Liver (tissue), 9 donors: ENCODE measurements around the gene COL4A1. TPM values are rescaled to one million over a fixed set of nuclear protein-coding genes. Genes with fewer than 3 reads are reported as not detected.
A peak's percentile ranks its signal among the peaks of the same experiment; 100 is the strongest.

Experiments used
- DNase-seq: peaks from one replicate; pipeline ENCODE4 v3.0.0-alpha.2; 2017; ENCODE audit warnings: low spot score
- H3K27ac ChIP-seq, 2 donors: one replicate each; pipeline ENCODE4 v1.7.0; 2013; ENCODE audit warnings: inconsistent platforms in 2 of 2, low read length in 2 of 2, control low read depth in 1 of 2, low read depth in 1 of 2, mild to moderate bottlenecking in 1 of 2
- H3K27me3 ChIP-seq, 4 donors: one replicate each; pipeline versions ENCODE4 v1.6.1 to v1.7.0; 2013; ENCODE audit warnings: low read length in 3 of 4, inconsistent platforms in 1 of 4, mild to moderate bottlenecking in 1 of 4, moderate library complexity in 1 of 4; ENCODE audit not compliant: control insufficient read depth in 4 of 4, insufficient read depth in 4 of 4
- H3K36me3 ChIP-seq, 4 donors: one replicate each; pipeline versions ENCODE4 v1.6.1 to v1.7.0; 2013; ENCODE audit warnings: low read length in 3 of 4, mild to moderate bottlenecking in 3 of 4, low read depth in 1 of 4, moderate library complexity in 1 of 4; ENCODE audit not compliant: control insufficient read depth in 4 of 4, insufficient read depth in 3 of 4
- H3K4me1 ChIP-seq, 4 donors: one replicate each; pipeline versions ENCODE4 v1.6.1 to v1.7.0; 2013; ENCODE audit warnings: low read length in 3 of 4, mild to moderate bottlenecking in 3 of 4, moderate library complexity in 1 of 4; ENCODE audit not compliant: control insufficient read depth in 4 of 4, insufficient read depth in 4 of 4
- H3K4me3 ChIP-seq, 3 donors: one replicate each; pipeline versions ENCODE4 v1.6.1 to v1.7.0; 2013; ENCODE audit warnings: low read length in 3 of 3, control low read depth in 1 of 3, low read depth in 1 of 3, mild to moderate bottlenecking in 1 of 3
- H3K9ac ChIP-seq, 2 donors: one replicate each; pipeline ENCODE4 v1.7.0; 2013; ENCODE audit warnings: low read length in 2 of 2, mild to moderate bottlenecking in 2 of 2, moderate library complexity in 2 of 2, control low read depth in 1 of 2, low read depth in 1 of 2
- H3K9me3 ChIP-seq, 4 donors: one replicate each; pipeline versions ENCODE4 v1.6.1 to v1.7.0; 2013; ENCODE audit warnings: low read length in 3 of 4; ENCODE audit not compliant: control insufficient read depth in 4 of 4
- ATF3 ChIP-seq: IDR thresholded peaks from 2 replicates; pipeline ENCODE4 v1.6.1; 2016; ENCODE audit warnings: antibody characterized with exemption
- CTCF ChIP-seq: fragments of 150-350 bp; IDR thresholded peaks from 2 replicates; pipeline ENCODE4 v1.5.1; 2017; ENCODE audit warnings: improper control_type of control experiment, low read depth, low read length; ENCODE audit not compliant: missing input control
- EGR1 ChIP-seq, 2 donors: IDR thresholded peaks; 2 replicates each; pipeline ENCODE4 v1.6.1; 2016 to 2018; ENCODE audit warnings: antibody characterized with exemption in 2 of 2, low read depth in 2 of 2
- FOXA1 ChIP-seq: IDR thresholded peaks from 2 replicates; pipeline ENCODE4 v1.6.1; 2016; ENCODE audit warnings: antibody characterized with exemption
- FOXA2 ChIP-seq: IDR thresholded peaks from 2 replicates; pipeline ENCODE4 v1.6.1; 2016; ENCODE audit warnings: antibody characterized with exemption
- GABPA ChIP-seq, 2 donors: IDR thresholded peaks in 1 of 2; conservative IDR thresholded peaks in 1 of 2; 2 replicates each; pipeline ENCODE4 v1.6.1; 2016; ENCODE audit warnings: antibody characterized with exemption in 2 of 2, mild to moderate bottlenecking in 1 of 2, moderate library complexity in 1 of 2
- HNF4A ChIP-seq, 2 donors: conservative IDR thresholded peaks; 2 replicates each; pipeline ENCODE4 v1.6.1; 2016; ENCODE audit warnings: antibody characterized with exemption in 2 of 2, mild to moderate bottlenecking in 2 of 2
- MAX ChIP-seq: IDR thresholded peaks from 2 replicates; pipeline ENCODE4 v1.6.1; 2016; ENCODE audit warnings: antibody characterized with exemption
- NR2F2 ChIP-seq: IDR thresholded peaks from 2 replicates; pipeline ENCODE4 v1.6.1; 2016; ENCODE audit warnings: antibody characterized with exemption
- RAD21 ChIP-seq, 2 donors: IDR thresholded peaks; 2 replicates each; pipeline ENCODE4 v1.6.1; 2016; ENCODE audit warnings: antibody characterized with exemption in 2 of 2, mild to moderate bottlenecking in 2 of 2
- REST ChIP-seq: IDR thresholded peaks from 2 replicates; pipeline ENCODE4 v1.6.1; 2016; ENCODE audit warnings: antibody characterized with exemption, mild to moderate bottlenecking
- RXRA ChIP-seq, 2 donors: IDR thresholded peaks; 2 replicates each; pipeline ENCODE4 v1.6.1; 2017 to 2018; ENCODE audit warnings: antibody characterized with exemption in 2 of 2, mild to moderate bottlenecking in 1 of 2
- SP1 ChIP-seq: IDR thresholded peaks from 2 replicates; pipeline ENCODE4 v1.6.1; 2018; ENCODE audit warnings: antibody characterized with exemption, mild to moderate bottlenecking
- YY1 ChIP-seq: IDR thresholded peaks from 2 replicates; pipeline ENCODE4 v1.6.1; 2016; ENCODE audit warnings: antibody characterized with exemption, mild to moderate bottlenecking
- ZBTB33 ChIP-seq: IDR thresholded peaks from 2 replicates; pipeline ENCODE4 v1.6.1; 2016; ENCODE audit warnings: antibody characterized with exemption
- WGBS: extraction: QIAGEN DNeasy Blood & Tissue Kit; methylation state at CpG from one replicate; pipeline ENCODE4 v1.1.7; 2013; 5-methylcytosine and 5-hydroxymethylcytosine counted together
- polyA plus RNA-seq, 2 donors: library from polyadenylated mRNA; stranded (reverse) in 1 of 2; unstranded in 1 of 2; fragments of 200-250 nt in 1 of 2; fragments of >200 nt in 1 of 2; fragmentation: Nextera tagmentation in 1 of 2; extraction: Ambion mirVana in 1 of 2; gene quantifications; one replicate each; pipeline versions ENCODE4 v1.2.1 to v1.2.3, GENCODE V29; 2013 to 2015
- total RNA-seq, 2 donors: library from RNA; depleted of rRNA; stranded (reverse); fragments of >200 nt; gene quantifications; one replicate each; pipeline ENCODE4 v1.2.3, GENCODE V29; 2014
- donor health status: healthy.
- donor health status: healthy.
- donor health status: healthy.
- donor health status: healthy.
- donor health status: healthy.

The COL4A1 gene
- total and polyA plus RNA-seq, 4 donors, result 5.0 to 68.5 (median 37.9) TPM

- Histone ChIP-seq H3K4me3 (no peak overlapping the region), H3K9ac (no peak overlapping the region), H3K36me3 (no peaks in the 10 kb centered on the region), H3K27ac (no peak overlapping the region), H3K27me3 (no peaks in the 10 kb centered on the region), H3K9me3 (no peaks in the 10 kb centered on the region), H3K4me1 (peaks cover 3 to 16% (median 5%) of the 10 kb centered on the region in 4 donors)
- WGBS, result 54% methylated on average over 10 of the region's 10 CpGs
- TF ChIP-seq NR2F2 (no peak), HNF4A (conservative IDR thresholded peaks at IDR 0.05) (no peak), GABPA (IDR thresholded peaks at IDR 0.05 in 1 of 2, conservative IDR thresholded peaks at IDR 0.05 in 1 of 2) (no peak), FOXA1 (no peak), CTCF (no peak), SP1 (no peak), ZBTB33 (no peak), REST (no peak), YY1 (no peak), FOXA2 (no peak), RXRA (IDR thresholded peaks at IDR 0.05) (no peak), EGR1 (IDR thresholded peaks at IDR 0.05; ENCODE audit: low read depth in 2 of 2) (no peak), ATF3 (no peak)
- no peak for DNase-seq
Observed at GRCh38 chr13:110109140-110109783, 197.7 kb downstream of the COL4A1 start.

DNA sequence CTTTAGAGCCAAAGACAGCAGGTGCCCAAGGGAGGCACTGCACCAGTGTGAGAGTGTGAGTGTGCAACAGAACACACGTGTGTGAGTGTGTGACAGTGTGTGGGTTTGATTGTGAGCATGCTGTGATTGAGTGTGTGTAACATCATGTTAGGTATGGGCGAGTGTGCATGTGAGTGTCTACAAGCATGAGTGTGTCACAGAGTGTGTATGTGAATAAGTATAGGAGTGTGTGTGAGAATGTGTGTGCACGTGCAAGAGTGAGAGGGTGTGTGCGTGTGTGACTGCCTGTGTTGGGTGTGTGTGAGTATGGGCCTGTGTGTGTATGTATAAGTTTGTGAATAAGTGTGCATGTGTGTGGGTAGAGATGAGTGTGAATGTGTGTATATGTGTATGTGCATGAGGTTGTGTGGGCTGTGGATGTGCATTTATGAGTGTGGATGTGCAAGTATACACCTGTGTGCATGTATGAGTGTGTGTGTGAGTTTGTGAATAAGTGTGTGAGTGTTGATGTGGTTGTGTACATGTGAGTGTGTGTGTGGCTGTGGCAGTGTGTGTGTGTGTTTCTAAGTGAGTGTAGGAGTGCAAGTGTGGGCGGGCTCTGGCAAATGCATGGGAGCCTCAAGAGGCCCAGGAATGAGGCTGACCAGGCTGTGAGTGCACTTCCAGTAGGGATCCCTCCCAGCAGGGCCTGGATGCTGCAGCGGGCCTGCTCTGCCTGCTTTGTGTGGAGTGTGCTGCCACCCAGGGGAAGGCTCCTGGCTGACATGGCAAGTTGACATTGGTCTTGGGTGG lies 198.4 kb downstream of the COL4A1 start:
- H3K27ac ChIP-seq, result no peak overlapping the region
- WGBS, result 77% methylated on average over 6 of the region's 6 CpGs

More for the DNA sequence above, 198.4 kb downstream of the COL4A1 start:
- no peak overlapping the region for H3K9ac ChIP-seq
- no peak for TF ChIP-seq ZBTB33
- TF ChIP-seq RXRA (IDR thresholded peaks at IDR 0.05), result peak in 1 of 2 donors; percentile 17
- TF ChIP-seq FOXA2, result no peak
- TF ChIP-seq CTCF, result peak; percentile 88
- peak; percentile 97 to 99 for TF ChIP-seq RAD21 (IDR thresholded peaks at IDR 0.05)
- TF ChIP-seq SP1, result no peak
- TF ChIP-seq MAX, result no peak
- TF ChIP-seq EGR1 (IDR thresholded peaks at IDR 0.05; ENCODE audit: low read depth in 2 of 2), result no peak
- no peak overlapping the region for H3K4me3 ChIP-seq
- H3K27me3 ChIP-seq, result no peaks in the 10 kb centered on the region
- DNase-seq, result peak; percentile 55
- H3K4me1 ChIP-seq, result peaks cover 3 to 16% (median 5%) of the 10 kb centered on the region in 4 donors
- H3K9me3 ChIP-seq, result no peaks in the 10 kb centered on the region
- no peaks in the 10 kb centered on the region for H3K36me3 ChIP-seq
